Measurements from ENCODE around the gene ATXN7L1.

- no peak for TF ChIP-seq CTCF (IDR thresholded peaks at IDR 0.05)
- no peak for TF ChIP-seq POLR2A (IDR thresholded peaks at IDR 0.05)
Measured at GRCh38 chr7:105924945-105925344, 48.5 kb upstream of the ATXN7L1 start.
